HTR-8/SVneo (cell line): ENCODE results near the gene SPART.

Experiments
- DNase-seq: peaks from one replicate; pipeline ENCODE4 v3.0.0; 2011; ENCODE audit warnings: low spot score, mixed read lengths; ENCODE audit not compliant: insufficient read length
- FAIRE-seq: peaks from 2 replicates; lab custom pipeline; 2011; peaks lifted over from hg19 to GRCh38; lab: Jason Lieb, UNC

Gene SPART

DNA sequence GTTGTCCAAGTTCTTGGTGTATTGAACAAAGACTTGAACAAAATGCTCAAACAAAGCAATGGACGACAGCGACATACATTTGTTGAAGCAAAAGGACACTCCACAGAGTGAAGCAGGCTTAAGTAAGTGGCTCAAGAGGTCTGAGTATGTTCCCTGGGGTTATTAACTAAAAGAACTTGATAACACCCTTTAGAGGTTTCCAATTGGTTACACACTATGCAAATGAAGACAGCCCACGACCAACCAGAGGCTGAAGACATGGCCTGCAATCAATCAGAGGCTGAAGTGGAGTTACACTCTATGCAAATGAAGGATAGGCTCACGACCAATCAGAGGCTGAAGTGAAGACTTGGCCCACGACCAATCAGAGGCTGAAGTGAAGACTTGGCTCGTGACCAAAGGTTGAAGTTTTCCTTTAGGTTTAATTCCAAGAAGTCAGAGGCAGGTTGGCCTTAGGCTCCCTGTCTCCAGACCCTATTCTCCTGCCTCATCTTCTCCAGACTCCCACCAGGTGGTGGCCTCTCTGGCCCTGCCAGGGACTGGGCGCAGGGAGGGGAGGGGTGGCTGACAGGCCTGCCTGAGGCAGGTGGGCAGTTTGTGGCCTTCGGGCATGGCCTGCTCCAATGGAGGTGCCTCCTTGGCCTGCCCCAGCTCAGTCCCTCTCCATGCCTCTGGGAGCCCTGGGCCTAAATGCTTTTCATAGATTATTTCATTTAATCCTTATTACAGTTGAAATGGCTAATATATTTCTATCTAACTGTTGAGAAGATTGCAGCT, 86.6 kb downstream of the SPART start:
- FAIRE-seq (no peak), DNase-seq (no peak)

GRCh38 chr13:36258831-36259230, 87.4 kb downstream of the SPART start:
- FAIRE-seq (no peak), DNase-seq (no peak)
